CD4-positive, alpha-beta T cell treated with Interferon alpha-2 for 1 hour (primary cell): ENCODE results near the gene KIFC1.

Experiments used
- DNase-seq, 2 donors: peaks; one replicate each; pipeline ENCODE4 v3.0.0-alpha.2; 2020 to 2022

Gene KIFC1

DNA sequence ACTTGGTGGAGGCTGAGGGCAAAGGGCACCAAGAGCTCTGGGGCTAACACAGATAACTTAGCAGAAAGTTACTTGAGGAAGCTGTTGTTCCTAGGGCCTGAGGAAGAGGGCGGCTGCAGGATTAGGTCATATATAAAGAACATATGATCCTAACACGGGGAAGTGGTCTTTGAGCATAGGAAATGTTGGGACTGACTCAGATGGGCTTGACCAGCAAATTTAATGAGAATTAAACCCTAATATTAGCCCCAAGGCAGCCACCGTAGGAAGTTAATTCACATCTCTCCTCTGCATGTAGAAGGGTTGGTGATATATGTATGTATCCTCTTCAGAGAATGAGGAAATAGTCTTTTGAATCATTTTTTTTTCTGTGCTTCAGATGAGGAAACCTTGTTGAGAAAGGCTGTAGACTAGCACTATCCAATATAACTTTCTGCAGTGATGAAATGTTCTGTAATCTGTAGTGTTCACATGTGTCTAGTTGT, 53.5 kb downstream of the KIFC1 start:
- DNase-seq: no peak

DNA sequence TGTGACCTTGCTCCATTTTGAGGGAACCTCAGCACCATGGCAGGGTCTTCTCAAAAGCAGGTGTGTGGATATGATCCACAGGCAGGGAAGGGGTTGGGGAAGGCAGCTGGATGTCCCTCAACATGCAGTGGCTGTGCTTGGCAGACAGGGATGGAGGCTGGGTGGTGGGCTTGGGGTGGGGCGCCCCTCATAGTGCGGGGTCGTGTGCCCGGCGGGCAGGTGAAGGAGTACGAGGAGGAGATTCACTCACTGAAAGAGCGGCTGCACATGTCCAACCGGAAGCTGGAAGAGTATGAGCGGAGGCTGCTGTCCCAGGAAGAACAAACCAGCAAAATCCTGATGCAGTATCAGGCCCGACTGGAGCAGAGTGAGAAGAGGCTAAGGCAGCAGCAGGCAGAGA, 54.7 kb downstream of the KIFC1 start:
- DNase-seq: no peak

- DNase-seq: no peak
Measured at GRCh38 chr6:33450434-33450833, 58.8 kb downstream of the KIFC1 start.

DNA sequence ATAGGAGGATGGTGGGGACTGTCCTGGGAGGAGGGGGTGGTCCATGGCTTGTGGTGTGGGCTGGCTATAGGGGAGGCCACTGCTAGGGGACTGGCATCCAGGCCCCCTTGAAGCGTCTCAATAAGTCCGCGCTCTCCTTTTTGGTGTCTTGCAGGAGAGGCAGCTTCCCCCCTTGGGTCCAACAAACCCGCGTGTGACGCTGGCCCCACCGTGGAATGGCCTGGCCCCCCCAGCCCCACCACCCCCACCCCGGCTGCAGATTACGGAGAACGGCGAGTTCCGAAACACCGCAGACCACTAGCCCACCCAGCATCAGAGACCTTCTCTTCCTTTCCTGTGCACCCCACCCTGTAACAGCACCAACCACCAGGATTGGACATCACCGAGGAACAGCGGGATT, 60.0 kb downstream of the KIFC1 start:
- DNase-seq: no peak

DNA sequence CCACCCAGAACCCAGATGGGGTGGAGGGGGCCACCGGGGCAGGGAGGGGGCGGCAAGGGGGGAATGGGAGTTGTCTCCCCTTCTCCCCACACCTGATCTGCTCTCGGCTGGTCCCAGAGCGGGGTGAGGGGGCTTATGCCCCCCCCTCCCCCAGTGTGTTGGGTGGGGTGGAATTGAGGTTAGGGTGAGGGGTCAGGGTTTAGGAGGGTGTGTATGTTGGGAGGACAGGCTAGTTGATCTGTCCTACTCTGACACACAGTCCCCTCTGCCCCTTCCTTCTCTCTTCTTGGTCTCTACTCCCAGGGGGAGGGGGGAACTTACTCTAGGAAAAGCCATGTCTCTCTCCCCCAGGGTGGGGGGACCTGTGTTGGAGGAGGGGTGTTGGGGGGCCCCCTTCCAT, 60.9 kb downstream of the KIFC1 start:
- DNase-seq: no peak

- DNase-seq: no peak
Measured at GRCh38 chr6:33453393-33454008, 61.9 kb downstream of the KIFC1 start.

DNA sequence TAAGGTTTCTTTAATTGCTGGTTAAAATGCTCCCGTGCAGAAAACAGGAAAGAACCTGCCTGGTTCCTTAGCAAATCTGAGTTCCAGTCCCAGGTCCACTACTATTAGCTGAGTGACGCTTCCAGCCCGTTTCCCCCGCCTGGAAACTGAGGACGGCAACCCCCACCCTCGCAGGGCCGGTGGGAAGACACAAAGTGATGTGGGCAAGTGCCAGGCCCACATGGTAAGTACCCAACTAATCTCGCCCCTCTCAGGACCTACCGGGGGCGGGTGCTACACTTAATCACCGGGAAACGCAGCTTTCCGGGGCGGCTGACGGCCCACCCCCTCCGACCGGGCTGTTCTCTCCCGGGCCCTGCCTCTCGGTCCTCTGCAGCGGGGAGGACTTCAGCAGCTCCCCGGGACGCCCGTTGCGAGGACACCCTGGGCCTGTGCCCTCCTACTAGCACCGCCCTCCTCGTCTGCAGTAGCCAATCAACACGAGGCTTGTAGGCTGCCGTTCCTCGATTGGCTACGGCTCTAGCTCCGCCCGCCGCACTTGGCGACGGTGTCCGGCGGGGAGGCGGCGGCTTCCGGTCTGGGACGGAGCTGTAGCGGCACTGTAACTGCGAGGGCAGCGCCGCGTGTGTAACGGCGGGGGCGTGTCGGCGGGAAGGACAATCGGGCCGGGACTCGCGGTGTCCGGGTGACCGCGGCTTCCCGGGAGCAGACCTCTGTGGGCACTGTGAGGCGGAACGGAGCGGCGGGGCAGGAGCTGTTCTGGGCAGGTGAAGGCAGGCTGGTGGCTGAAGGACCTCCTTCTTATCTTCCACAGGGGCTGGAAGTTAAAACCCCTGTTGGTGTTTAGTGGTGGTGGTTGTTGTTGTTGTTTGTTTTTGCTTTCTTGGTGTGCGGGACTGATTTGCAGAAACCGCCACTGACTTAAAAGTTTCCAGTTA, 62.7 kb downstream of the KIFC1 start, which contains the start of gene ZBTB9:
ZBTB9 (plus strand) TSS at position 568 of the 938 bp plus-strand sequence. CDS start 525 bp downstream, outside the sequence.
- DNase-seq: peak; percentile 95 to 97

DNA sequence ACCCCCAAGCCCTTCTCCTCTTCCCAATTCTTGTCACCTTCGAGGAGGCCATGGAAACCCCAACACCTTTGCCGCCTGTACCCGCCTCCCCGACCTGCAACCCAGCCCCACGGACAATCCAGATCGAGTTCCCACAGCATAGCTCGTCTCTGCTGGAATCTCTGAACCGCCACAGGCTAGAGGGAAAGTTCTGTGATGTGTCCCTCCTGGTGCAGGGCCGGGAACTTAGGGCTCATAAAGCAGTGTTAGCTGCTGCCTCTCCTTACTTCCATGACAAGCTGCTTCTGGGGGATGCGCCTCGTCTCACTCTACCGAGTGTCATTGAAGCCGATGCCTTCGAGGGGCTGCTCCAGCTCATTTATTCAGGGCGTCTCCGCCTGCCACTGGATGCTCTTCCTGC, 63.4 kb downstream of the KIFC1 start:
- DNase-seq: no peak

- no peak for DNase-seq
Measured at GRCh38 chr6:33456156-33456555, 64.5 kb downstream of the KIFC1 start.

DNA sequence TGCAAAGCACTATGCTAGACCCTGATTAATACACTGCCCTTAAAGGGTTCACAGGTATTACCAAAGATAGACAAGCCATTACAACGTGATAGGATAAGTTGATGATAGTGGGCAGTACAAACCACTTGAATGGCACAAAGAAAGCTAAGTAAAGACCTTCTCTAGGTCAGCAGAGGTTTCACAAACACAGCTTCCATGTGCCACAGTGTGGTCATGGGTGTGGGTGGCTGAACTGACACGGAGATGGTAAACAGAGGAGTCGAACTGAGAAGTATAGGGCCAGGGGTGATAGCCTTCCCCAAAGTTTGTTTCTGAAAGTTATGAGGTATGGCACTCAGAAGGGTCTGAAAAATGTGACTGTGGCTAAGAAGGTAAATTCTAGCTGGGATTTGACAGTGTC, 67.1 kb downstream of the KIFC1 start:
- DNase-seq: no peak

DNA sequence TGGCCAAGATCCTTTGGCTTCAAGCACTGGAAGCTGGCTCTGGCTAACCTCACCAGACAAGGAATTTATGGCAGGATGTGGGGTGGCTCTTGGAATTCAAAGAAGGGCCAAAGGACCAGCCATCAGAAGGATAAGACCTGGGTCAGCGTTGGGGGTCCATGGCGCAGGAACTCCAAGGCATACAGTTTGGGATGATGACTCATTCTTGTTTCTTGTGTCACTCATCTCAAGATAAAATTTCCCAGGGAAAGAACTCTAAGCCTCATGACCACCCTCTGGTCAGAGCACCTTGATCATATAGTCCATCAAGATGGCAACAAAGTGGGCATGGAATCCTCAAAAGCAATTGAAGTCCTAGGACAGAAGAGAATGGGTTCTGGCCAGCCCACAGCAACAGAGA, 67.6 kb downstream of the KIFC1 start:
- DNase-seq: no peak
